ENCODE results near the gene R3HDM2. TPM values are rescaled to one million over a fixed set of nuclear protein-coding genes. Genes with fewer than 3 reads are reported as not detected.

Gene R3HDM2
- total RNA-seq, 1 donor from 2014 or later: 38.6 TPM

DNA sequence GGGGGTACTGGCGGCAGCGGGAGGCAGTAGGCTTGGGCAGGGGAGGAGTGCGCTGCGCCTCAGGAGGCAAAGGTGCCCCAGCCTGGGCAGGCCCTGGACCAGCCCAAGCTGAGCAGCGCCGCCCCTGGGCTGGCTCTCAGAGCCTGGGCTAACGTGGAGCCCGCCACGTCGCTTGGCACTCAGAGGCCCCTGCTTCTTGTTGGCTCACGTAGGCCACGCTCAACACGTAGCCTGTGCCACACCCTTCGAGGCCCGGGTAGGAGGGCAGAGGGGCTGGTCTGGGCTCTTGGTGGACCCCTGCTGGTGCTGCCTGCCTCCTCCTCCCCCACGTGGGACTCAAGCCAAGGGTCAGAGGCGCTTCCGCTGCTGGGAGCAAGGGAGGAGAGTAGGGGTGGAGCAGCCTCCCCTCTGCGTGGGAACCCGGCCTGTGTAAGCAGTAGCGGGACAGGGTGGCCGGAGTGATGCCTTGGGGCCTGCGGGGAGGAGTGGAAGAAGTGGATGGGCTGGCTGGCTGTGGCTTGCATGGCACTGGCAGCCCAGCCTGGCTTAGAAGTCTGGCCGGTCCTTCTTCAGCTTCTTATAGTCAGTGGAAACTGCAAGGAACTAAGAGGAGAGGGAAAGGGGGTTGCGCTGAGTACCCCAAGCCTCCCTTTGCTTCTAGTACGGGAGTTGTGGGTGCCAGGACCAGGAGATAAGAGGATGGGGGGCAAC is 195.7 kb downstream of the R3HDM2 start:
- peak; percentile 59 for ATAC-seq
- peak; percentile 92 for DNase-seq (ENCODE audit: low spot score)

DNA sequence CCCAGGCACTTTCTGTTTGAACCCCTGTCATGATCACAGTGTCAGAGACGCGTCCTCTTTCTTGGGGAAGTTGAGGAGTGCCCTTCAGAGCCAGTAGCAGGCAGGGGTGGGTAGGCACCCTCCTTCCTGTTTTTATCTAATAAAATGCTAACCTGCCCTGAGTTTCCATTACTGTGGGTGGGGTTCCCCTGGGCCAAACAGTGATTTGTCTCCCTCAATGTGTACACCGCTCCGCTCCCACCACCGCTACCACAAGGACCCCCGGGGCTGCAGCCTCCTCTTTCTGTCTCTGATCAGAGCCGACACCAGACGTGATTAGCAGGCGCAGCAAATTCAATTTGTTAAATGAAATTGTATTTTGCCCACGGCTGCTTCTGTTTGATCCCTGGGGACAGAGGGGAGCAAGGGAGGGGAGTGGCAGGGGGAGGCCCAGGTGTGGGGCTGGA is 196.2 kb downstream of the R3HDM2 start:
- ATAC-seq (no peak), DNase-seq (ENCODE audit: low spot score) (no peak)

DNA sequence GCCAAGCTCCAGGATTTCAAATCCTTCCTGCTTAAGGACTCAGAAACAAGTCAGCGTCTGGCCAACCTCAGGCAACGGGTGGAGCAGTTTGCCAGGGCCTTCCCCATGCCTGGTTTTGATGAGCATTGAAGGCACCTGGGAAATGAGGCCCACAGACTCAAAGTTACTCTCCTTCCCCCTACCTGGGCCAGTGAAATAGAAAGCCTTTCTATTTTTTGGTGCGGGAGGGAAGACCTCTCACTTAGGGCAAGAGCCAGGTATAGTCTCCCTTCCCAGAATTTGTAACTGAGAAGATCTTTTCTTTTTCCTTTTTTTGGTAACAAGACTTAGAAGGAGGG is 196.6 kb downstream of the R3HDM2 start:
- DNase-seq (ENCODE audit: low spot score): no peak
- ATAC-seq: no peak

DNA sequence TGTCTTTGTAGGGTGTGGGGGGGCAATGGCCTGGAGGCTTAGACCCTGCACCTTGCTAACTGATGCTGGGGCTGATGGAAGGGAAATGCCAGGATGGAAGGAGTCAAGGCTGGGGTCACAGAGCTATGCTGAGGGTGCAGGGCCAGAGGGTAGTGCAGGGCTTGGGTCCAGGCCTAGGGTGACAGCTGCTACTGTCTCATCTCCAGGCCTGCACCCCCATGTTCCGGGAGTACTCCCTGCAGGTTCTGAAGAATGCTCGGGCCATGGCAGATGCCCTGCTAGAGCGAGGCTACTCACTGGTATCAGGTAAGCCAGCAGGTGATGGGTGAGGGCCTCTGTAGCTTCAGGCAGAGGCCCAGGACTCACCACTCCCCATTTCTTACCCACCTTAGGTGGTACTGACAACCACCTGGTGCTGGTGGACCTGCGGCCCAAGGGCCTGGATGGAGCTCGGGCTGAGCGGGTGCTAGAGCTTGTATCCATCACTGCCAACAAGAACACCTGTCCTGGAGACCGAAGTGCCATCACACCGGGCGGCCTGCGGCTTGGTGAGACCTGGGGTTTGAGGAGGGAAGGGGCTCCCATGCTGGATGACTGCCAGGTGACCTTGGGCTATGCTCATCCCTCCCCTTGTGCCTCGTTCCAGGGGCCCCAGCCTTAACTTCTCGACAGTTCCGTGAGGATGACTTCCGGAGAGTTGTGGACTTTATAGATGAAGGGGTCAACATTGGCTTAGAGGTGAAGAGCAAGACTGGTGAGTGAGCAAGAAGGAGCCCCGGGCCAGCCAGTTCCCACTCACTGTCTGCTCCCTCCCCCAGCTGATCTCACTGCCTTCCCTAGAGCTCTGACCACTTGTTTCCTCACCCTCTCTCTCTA is 197.2 kb downstream of the R3HDM2 start:
- ATAC-seq (no peak), DNase-seq (ENCODE audit: low spot score) (peak; percentile 48)

DNA sequence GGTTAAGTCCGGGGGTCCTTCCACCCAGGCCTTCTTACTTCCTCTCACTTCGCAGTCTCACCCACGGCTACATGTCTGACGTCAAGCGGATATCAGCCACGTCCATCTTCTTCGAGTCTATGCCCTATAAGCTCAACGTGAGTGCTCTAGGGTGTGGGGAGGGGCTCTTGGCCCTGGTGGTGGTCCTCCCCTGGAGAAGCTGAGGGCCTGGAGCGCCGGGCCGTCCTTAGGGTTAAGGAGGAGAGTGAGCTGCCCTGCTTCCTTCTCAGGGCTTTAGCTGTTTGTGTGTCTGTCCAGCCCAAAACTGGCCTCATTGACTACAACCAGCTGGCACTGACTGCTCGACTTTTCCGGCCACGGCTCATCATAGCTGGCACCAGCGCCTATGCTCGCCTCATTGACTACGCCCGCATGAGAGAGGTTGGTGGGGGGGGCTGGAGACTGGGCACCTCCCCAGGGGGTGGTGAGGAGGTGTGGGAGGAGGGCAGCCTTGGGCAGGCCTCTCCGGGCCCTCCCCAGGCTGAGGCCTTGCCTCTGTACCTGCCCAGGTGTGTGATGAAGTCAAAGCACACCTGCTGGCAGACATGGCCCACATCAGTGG is 198.6 kb downstream of the R3HDM2 start:
- no peak for ATAC-seq
- peak; percentile 57 for DNase-seq (ENCODE audit: low spot score)

DNA sequence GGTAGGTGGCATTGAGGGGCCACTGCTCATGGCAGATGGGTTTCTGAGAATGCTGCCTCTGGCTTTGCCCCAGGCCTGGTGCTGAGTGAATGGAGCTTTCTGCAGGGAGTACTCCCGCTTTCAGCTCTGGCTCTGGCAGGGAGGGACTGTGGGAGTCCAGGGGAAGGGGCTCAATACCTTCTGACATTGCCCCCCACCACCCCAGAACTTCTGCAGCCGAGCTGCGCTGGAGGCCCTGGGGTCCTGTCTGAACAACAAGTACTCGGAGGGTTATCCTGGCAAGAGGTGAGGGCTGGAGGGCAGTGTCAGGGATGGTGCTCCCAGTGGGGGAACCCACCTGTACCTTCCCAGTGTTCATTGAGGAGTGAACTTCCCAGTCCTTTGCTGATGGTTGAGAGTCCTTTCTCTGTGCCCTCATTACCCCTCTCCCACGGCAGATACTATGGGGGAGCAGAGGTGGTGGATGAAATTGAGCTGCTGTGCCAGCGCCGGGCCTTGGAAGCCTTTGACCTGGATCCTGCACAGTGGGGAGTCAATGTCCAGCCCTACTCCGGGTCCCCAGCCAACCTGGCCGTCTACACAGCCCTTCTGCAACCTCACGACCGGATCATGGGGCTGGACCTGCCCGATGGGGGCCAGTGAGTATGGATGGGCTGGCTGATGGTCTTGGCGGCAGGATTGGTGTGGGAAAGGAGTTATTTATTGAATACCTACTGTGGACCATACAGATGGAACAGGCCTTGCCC is 199.4 kb downstream of the R3HDM2 start:
- DNase-seq (ENCODE audit: low spot score) (peak; percentile 86), ATAC-seq (peak; percentile 50)

DNA sequence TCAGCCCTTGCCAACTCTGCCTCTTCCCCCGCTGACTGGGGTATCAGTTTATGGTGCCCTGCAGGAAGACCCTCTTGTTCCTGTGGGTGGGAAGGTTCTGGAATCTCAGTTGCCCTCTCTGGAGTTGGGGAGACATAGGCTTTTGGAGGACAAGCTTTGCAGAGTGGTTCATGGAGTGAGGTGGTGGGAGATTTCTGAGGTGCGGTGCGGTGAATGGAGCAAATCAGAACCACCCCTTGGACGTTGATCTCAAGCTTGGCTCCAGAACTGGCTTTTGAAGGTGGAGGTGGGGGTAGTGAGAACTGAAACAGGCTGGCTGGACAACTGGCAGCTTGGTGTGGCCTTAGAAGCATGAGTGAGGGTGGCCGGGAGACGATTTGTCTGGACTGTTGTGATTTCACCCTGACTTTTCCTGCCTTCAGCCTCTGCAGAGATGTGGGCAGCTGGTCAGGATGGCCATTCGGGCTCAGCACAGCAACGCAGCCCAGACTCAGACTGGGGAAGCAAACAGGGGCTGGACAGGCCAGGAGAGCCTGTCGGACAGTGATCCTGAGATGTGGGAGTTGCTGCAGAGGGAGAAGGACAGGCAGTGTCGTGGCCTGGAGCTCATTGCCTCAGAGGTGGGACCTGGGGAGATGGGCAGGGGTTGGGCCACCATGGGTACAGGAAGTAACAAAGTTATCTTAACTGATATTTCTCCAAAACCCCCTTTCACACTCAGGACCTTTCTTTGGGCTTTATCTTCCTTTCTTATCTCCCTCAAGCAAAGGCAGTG is 200.3 kb downstream of the R3HDM2 start:
- ATAC-seq: peak; percentile 57
- peak; percentile 84 for DNase-seq (ENCODE audit: low spot score)

DNA sequence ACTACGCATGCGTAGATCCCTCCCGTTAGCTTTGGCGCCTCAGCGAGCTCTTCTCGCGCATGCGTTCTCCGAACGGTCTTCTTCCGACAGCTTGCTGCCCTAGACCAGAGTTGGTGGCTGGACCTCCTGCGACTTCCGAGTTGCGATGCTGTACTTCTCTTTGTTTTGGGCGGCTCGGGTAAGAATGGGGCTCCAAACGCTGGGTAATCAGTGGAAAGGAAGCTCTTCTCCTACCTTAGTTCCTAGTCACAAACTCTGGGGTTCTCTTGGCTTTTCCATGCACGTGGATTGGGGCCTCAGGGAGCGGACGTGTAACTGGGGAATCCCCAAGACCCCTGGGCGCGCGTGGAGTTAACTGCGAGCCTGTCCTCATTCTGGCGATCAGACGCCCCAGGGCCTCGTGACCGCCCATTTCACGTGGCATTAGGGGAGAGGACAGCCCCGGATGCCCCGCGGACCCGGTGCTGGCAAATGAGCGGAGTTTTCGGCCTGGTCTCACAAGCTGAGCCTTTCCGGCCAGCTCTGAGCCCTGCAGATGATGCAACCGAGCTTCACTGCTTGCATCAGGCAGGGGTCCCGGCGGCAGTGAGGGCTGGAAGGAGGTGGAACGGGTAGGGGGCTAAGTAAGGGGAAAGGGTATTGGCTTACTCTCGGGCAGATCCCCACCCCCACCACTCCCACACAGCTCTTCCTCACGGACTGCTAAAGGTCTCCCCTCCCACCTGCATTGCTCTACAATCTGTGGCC is 201.0 kb downstream of the R3HDM2 start, which contains the start of gene SHMT2:
Gene SHMT2 (plus strand): TSS at position 78 of the 747 bp plus-strand sequence. CDS start 68 bp downstream, at position 146.
- DNase-seq (ENCODE audit: low spot score) (peak; percentile 94), ATAC-seq (peak; percentile 60)

DNA sequence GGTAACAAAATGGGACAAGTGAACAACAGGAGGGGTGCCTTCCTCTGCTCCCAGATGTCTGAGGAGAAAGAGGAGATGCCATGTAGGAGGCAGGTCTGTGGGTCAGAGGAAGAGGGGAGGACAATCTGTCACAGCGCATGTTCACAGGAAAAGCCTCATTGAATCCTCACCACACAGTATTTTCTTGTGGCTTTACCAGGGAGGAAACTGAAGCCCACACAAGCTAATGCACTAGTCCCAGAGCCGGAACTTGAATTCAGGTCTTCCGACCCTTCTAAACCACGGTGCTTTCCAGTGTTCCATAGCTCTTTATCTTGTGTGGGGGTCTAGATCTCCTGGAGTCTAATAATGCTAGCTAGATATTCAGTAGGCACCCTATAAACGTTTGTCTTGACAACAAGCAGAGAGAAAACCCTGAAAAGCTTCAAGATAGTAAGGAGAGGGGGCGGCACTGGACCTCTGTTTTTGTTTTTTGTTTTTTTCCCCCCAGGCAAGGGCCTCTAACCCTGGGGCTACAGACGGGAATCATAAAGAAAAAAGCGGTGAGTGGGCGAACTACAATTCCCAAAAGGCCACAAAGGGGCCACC is 201.7 kb downstream of the R3HDM2 start:
- ATAC-seq (no peak), DNase-seq (ENCODE audit: low spot score) (no peak)

DNA sequence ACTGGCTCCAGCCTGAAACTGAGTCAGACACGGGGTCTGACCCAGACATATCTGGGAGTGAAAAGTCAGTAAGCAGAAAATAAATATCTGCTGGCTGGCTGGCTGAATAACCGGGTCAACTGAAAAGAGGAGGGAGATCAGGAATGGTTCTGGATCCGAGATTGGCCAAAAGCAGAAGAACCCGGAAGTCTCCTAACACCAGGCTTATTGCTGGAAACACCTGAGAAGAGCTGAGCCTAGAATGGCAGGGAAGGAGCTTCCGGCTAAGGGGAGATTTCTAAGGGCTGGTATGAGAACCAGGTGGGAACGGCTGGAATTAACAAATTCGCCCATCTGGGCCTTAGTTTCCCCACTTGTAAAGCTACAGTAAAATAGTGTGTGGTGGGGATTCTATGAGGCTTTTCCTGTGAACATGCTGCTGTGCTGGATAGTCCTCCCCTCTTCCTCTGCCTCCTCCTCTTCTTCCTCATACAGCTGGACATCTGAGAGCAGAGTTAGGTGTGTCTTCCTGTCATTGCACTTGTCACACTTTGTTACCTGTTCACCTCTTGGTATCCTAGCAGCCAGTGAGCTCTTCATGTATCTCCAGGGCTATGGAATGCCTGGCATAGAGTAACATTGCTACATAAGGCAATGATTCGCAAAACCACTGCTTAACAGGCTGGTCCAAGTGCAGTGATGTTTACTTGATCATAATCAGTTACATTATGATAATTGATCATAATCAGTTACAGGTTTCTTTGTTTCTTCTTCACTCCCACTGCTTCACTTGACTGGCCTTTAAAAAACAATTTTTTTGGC is 203.3 kb downstream of the R3HDM2 start:
- DNase-seq (ENCODE audit: low spot score) (no peak), ATAC-seq (no peak)

DNA sequence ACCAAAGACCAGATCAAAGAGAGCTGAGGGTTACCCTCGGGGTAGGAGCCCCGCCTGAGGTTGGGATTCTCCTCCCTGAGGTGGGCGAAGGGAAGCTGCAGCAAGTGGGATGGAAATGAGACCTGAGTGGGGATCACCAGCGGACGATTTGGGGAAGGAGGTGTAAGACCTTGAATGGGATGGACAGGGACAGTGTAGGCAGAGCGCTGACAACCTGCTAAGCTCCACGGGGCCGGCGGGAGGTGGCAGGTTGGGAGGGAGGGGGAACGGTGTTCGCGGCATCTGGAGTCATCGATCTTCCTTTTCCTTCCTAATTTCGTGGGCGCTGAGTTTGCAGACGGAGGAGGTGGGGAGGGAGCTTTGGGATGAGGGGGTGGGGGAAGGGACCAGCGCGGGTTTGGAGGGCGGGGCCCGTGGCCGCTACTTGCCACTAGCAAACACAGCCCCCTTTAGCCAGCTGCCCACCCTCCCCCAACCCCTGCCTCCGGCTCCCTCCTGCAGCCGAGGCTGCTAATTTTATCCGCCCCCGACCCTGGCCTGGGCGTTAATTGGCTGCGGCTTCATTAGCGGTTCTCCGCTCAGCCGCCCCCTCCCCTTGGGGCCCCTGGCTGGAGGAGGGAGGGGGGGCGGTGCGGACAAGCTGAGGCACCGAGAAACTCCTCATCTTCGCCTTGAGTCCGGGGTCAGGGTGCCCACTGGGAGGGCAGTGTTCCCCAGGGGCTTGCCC is 204.1 kb downstream of the R3HDM2 start:
- DNase-seq (ENCODE audit: low spot score) (no peak), ATAC-seq (no peak)

DNA sequence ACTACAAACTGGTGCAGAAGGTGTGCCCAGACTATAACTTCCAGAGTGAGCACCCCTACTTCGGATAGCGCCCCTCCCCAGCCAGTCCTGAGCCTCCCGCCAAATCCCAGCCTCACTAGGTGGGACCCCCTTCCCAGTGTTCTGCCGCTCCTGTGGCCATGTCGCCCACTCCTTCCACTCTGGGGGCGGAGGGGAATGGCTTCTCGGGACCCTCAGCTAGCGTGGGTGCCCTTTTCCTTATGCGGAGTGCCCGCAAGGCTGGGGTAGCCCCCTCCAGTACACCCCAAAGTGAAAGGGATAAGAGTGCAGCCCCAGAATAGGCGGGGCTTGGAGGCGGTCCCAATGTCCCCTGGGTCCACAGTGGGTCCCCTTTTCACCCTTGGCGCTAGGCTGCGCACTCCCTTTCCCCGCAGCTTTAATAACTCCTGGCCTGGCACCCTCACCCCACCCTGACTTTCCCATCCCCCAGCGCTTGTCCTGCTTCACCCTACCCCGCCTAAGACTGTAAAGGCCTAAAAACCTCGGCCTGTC is 205.1 kb downstream of the R3HDM2 start:
- no peak for ATAC-seq
- DNase-seq (ENCODE audit: low spot score): no peak

DNA sequence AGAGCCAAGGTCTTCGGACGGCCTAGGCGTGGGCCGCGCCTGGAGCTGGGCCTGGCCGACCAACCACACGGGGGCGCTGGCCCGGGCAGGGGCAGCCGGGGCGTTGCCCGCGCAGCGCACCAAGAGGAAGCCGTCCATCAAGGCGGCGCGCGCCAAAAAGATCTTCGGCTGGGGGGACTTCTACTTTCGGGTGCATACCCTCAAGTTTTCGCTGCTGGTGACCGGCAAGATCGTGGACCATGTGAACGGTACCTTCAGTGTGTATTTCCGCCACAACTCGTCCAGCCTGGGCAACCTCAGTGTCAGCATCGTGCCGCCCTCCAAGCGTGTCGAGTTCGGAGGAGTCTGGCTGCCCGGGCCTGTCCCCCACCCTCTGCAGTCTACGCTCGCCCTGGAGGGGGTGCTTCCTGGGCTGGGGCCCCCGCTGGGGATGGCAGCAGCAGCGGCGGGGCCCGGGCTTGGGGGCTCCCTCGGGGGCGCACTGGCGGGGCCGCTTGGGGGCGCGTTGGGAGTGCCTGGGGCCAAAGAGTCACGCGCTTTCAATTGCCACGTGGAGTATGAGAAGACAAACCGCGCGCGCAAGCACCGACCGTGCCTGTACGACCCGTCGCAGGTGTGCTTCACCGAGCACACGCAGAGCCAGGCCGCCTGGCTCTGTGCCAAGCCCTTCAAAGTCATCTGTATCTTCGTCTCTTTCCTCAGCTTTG is 205.7 kb downstream of the R3HDM2 start:
- DNase-seq (ENCODE audit: low spot score) (peak; percentile 78), ATAC-seq (peak; percentile 80)

DNA sequence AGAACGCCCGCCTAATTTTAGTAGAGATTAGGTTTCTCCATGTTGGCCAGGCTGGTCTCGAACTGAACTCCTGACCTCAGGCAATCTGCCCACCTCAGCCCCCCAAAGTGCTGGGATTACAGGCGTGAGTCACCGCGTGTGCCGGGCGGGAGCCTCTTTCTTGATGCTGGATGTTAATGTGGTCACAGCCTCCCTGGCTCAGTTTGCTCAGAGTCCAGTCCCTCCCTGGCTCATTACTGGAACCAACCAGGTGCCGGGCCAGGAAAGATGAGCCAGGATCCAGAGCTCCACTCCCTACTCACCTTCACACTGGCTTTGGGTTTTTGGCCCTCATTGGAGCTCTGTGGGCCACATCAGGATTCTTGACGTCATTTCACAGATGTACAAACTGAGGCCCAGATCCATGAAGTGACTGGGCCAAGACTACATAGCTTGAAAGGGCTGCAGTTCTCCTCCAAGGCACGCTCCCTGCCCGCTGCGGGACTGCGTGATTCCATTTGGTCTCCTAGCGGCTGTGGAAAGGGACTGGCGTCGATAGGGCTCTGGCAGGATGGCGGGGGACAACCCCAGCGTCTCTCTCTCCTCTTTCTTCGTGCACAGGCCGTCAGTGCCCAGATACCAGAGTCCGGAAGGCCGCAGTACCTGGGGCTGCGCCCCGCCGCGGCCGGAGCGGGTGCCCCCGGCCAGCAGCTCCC is 206.4 kb downstream of the R3HDM2 start:
- no peak for ATAC-seq
- no peak for DNase-seq (ENCODE audit: low spot score)

DNA sequence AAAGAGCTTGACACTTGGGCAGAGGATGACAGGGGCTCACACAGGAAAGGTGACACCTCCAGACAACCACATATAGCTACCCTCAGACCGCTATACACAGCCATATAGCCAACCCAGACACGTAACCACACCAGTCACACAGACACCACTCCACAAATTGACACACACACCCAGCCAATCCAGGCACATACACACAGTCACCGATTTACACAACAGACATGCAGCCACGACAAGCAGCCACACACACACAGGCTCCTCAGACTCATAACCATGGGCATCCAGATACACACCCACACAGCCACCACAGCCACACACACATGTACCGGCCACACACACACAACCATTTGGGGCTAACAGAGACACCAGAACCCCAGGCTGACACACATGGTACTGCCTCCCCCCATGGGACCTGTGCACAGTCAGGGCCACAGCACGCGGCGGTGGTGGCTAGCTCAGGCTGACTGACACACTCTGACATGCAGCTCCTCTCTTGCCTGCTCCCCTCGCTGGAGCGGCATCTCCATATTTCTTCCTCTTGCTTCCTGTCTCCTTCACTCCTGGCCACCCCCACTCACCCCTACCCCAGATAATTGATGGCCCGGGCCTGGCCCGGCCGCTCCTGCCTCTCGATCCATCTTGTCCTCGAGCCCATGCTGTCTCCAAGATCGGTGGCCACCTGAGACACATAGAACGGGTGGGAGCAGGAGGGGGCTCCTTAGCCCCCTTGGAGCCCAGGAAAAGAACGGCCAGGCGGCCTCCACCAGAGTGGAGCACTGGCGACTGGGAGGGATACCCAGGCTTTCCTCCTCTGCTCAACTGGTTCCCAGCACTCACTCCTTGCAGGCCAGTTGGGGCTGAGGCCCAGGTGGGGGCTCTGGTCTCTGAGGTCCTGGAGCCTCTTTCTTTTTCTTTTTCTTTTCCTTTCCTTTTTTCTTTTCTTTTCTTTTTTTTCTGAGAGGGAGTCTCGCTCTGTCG is 207.4 kb downstream of the R3HDM2 start:
- DNase-seq (ENCODE audit: low spot score): no peak
- no peak for ATAC-seq

Data from left lobe of liver (tissue), 2 donors.